ENCODE results near the gene OR10G6.
"Not testable (repeated sequence)": the region's sequence is repeated elsewhere in the genome, so short reads cannot be mapped to it uniquely, and the experiment has no call there.

Gene OR10G6, protein sequence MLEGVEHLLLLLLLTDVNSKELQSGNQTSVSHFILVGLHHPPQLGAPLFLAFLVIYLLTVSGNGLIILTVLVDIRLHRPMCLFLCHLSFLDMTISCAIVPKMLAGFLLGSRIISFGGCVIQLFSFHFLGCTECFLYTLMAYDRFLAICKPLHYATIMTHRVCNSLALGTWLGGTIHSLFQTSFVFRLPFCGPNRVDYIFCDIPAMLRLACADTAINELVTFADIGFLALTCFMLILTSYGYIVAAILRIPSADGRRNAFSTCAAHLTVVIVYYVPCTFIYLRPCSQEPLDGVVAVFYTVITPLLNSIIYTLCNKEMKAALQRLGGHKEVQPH

DNA sequence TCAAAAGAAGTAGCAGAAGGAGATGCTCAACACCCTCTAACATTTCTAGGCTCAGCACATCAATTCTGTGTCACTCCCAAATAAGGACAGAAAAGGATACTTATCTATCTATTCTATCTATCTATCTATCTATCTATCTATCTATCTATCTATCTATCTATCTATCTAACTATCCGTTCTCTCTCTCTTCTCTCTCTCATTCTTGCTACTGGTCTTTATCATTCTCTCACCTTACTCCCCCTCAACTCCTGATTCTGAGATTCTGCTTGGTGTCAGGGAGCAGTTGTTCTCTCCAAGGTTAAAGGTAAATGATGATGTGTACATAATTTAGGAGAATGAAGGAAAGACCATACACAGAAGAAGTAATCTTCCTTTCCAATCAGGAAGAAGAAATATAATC is at the start of gene OR10G6:
Gene OR10G6 (minus strand): TSS at position 43 of the 400 bp plus-strand sequence. CDS start 0 bp downstream, at position 43.
- no peak for DNase-seq

DNA sequence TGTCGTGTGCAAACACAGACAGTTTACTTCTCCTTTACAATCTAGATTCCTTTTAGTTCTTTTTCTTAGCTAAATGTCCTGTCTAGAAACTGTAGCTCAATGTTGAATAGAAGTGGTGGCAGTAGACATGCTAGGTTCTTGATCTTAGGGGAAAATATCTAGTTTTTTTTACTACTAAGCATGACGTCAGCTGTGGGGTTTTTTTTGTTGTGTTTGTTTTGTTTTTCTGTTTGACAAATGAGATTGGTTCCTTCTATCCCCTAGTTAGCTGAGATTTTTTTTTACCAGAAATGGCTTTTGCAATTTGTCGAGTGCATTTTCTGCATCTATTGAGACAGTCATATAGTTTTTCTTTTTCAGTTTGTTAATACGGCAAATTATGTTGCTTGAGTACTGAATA is 48.5 kb upstream of the OR10G6 start:
- DNase-seq = no peak

DNA sequence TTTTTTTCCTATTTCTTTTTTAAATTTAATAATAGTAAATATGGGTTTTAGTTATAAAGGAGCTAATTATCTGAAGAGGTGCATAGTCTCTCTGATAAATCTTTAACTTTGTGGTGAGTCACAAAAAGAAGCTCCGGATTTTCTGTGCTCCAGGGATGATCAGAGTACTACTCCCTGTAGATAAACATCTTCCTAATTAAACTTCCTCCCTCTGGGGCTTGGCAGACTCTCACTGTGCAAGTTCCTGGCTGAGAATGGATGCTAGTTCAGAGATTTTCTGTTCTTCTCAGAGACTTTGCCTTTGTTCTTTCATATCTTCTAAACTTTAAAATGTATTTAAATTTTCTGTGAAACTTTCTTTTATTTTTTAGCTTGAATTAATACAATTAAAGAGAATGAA is 46.3 kb upstream of the OR10G6 start, which contains the start of gene OR10G7:
Gene OR10G7 (minus strand): TSS at position 72 of the 400 bp plus-strand sequence. CDS start 2,324 bp downstream, outside the sequence.
- DNase-seq = no peak

DNA sequence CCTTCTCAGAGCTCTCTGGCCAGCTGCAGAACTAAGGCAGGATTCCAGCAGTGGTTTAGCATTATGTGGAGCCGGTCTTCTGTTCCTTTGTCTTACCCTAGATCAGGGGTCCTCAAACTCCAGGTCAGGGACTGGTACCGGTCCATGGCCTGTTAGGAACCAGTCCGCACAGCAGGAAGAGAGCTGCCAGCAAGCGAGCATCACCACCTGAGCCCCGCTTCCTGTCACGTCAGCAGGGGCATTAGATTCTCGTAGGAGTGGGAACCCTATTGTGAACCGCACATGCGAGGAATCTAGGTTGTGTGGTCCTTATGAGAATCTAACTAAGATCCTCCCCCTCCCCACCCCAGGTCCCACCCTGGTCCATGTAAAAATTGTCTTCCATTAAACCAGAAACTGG is 44.6 kb upstream of the OR10G6 start:
- DNase-seq = no peak

DNA sequence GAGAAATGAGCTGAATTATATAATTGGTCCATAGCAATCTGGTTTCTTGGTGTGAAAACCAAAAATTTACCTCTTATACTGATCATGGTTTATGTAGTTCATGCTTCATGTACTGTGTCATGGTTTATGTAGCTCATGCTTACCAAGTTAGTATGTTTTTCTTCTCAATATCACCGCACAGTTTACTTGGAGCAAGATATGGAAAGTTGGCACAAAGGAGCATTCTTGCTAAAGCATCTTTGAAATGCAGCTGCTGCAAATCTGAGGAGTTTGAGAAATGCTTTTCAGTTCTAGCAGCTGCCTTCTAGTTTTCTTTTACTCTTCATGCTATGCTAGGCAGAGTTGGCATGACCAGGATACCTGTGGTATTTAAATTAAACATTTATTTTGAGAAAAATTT is 41.7 kb upstream of the OR10G6 start:
- DNase-seq = no peak

DNA sequence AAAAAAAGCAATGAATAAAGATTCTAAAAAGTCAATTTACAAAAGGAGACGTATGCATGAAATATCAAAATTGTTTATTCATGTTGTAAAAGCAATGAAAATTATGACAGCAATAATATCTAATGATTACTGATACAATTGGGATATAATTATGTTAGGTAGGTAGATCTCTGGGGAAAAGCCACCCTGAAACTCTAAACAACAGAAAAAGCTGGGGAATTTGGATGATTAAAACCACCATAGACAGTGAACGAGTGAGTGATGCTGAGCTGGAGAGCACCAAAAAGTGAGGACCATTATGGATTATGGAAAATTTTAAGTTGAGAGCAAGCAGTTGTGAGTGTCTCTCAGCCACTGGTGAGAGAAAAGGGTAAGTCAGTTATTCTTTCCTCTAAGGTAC is 31.5 kb upstream of the OR10G6 start, which contains the start of gene OR10G8:
Gene OR10G8 (plus strand): TSS at position 301 of the 400 bp plus-strand sequence. CDS start 2,825 bp downstream, outside the sequence.
- DNase-seq = no peak

DNA sequence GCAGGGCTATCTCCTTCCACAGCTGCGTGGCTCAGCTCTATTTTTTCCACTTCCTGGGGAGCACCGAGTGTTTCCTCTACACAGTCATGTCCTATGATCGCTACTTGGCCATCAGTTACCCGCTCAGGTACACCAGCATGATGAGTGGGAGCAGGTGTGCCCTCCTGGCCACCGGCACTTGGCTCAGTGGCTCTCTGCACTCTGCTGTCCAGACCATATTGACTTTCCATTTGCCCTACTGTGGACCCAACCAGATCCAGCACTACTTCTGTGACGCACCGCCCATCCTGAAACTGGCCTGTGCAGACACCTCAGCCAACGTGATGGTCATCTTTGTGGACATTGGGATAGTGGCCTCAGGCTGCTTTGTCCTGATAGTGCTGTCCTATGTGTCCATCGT is 20.9 kb upstream of the OR10G6 start:
- DNase-seq = not testable (repeated sequence)

DNA sequence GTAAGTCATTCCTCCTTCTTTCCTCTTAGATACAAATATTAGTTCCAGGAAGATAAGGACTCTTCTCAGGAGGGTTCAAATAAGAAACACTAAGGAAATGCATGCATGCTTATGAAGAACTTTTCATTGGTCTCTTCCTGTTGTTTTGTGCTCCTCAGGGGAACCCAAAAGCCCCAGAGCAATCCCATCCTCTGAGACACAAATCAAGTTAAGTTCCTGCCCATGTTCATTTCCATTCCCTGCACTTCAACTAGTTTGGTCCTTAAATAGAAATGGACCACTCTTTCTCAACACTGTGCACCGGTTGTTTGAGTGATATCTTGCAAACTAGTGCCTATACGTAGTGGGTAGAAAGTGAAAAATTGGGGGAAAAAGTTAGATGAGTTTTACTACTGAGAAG is 17.7 kb upstream of the OR10G6 start, which contains the start of gene OR10G4:
Gene OR10G4 (plus strand): TSS at position 301 of the 400 bp plus-strand sequence. CDS start 2,578 bp downstream, outside the sequence.
- no peak for DNase-seq

DNA sequence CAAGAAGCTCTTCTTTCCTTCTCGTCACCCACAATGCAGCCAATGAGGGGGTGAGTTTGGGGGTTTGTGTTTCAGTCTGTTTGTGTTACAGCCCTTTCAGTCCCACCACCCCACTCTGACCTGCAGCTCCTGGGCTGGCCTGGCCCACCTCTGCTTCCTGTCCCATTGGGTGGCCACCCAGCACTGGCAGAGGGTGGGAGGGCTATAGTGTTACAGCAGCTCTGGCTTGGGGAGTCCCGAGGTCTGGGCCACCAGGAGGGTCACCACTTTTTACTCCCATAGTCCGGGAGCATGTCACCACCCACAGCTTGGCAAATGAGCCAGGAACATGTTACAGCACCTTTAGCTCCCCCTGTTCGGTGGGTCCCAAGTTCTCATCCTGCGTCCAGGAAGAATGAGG is 15.7 kb downstream of the OR10G6 start:
- DNase-seq = no peak

DNA sequence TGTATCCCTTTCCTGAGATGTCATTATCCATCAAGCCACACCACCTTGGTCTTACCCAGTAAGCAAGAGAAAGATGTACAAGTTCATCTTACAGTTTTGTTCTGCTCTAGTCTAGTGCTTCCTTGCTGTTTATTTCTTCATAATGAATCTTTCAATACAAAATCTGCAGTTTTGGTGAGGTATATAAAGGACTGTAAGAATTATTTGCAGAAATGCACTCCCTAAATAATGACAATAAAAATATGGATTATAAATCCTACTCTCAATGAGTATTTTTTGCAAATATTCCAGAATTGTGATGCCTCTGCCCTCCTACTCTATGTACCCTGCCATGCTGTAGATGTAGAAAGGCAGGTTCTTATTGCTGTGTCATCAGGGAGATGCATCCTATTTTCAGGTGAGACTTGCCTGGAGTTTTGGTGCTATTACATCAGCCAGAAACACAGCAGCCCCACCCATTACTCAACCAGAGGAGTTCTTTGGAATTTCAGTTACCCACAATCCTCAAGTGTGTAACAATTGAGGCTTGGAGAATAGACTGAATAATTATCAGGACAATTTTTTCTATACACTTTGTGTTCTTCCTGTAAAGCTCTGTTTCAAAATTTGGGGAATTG is 17.1 kb downstream of the OR10G6 start, which contains the start of gene OR10S1:
Gene OR10S1 (minus strand): TSS at position 51 of the 617 bp plus-strand sequence. CDS start 117 bp downstream, outside the sequence.
- DNase-seq = no peak

DNA sequence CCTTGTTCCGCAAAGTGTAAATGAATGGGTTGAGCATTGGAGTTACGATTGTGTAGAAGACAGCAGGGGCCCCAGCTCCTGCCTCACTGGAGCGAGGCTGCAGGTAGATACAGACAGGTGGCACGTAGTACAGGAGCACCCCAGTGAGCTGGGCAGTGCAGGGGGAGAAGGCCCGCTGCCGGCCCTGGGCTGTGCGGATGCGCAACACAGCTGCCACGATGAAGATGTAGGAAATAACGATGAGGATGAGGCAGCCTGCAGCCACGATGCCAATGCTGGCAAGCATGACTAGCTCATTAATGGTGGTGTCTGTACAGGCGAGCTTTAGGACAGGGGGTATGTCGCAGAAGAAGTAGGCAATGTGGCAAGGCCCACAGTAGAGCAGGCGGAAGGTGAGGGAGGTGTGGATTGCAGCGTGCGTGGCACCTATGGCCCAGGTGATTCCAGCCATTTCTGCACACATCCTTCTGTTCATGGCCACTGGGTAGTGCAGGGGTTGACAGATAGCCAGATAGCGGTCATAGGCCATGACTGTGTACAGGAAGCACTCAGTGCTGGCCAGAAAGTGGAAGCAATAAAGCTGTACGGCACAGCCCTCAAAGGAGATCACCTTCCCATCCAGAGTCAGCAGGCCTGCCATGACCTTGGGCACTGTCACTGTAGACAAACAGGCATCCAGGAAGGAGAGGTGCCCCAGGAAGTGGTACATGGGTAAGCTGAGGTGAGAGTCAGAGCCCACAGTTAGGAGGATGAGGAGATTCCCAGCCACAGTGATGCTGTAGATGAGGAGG is 18.0 kb downstream of the OR10G6 start:
- DNase-seq = no peak

DNA sequence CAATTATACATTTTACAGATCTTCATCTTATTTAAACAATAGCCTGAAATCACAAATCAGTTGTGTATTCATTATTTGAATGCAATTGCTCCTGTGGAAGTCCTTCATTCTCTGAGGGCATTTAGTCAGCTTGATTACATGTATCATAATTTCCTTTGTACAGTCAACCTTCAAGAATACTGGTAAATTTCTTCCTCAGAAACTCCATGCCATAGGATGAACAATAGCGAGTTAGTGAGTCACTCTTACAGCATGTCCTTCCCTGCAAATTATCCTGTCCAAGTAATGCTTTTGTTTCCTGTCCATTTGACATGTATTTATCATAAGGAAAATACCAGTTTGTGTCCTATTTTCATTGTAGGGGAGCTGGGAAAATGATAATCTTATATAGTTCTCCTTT is 21.1 kb downstream of the OR10G6 start:
- no peak for DNase-seq

DNA sequence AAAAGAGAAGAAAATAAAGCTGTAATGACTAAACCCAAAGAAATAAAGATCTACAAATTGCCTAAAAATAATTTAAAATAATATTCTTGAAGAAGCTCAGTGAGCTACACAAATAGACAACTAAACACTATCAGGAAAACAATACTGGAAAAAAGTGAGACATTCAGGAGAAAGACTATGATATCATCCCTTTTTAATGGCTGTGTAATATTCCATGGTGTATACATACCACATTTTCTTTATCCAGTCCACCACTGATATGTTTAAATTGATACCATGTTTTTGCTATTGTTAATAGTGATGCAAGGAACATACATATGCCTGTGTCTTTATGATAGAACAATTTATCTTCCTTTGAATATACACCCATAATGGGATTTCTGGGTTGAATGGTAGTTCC is 38.2 kb downstream of the OR10G6 start:
- no peak for DNase-seq

DNA sequence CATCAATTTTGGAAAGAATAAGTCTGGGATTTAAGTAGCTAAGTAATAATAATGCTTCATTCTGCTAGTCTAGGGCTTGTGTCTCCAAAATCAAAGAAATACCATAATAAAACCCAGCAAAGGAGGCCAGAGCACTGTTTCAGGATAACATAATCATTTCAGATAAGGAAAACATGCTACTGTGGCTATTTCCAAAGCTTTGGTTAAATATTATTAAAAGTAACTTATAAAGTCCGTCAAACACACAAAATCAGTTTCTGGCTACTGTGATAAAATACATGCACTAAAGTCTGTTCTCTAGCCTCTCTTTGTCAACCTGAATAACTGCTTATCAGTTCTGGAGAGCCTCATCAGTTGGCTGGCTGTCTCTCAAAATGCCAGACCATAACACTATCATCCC is 49.8 kb downstream of the OR10G6 start:
- DNase-seq = no peak

All from NCI-H146 (cell line).